Measurements from ENCODE around the gene RAB11FIP2. TPM values are rescaled to one million over a fixed set of nuclear protein-coding genes. Genes with fewer than 3 reads are reported as not detected.

RAB11FIP2 gene
- total and polyA plus RNA-seq, 2 donors, result 6.4 to 17.7 TPM

- H3K4me1 ChIP-seq (ENCODE audit: control insufficient read depth in 2 of 2, insufficient read depth in 2 of 2, low read length in 2 of 2), result no peaks in the 10 kb centered on the region
- no peak for DNase-seq (ENCODE audit: low read depth in 6 of 9, low spot score in 9 of 9)
- H3K4me3 ChIP-seq (ENCODE audit: low read length in 2 of 2), result no peak overlapping the region
- WGBS, result 93% methylated on average over 4 of the region's 4 CpGs
- no peaks in the 10 kb centered on the region for H3K36me3 ChIP-seq (ENCODE audit: control insufficient read depth in 2 of 2, insufficient read depth in 2 of 2, low read length in 1 of 2)
- no peaks in the 10 kb centered on the region for H3K27me3 ChIP-seq (ENCODE audit: control insufficient read depth in 2 of 2, insufficient read depth in 1 of 2, low read length in 1 of 2)
- H3K27ac ChIP-seq (ENCODE audit: low read depth in 1 of 2, low read length in 1 of 2), result no peak overlapping the region
- no peaks in the 10 kb centered on the region for H3K9me3 ChIP-seq (ENCODE audit: control insufficient read depth in 2 of 2, insufficient read depth in 1 of 2, low read length in 1 of 2)
Observed at GRCh38 chr10:117980755-117981702, 65.7 kb downstream of the RAB11FIP2 start.

- Histone ChIP-seq H3K27me3 (ENCODE audit: control insufficient read depth in 2 of 2, insufficient read depth in 1 of 2, low read length in 1 of 2) (no peaks in the 10 kb centered on the region), H3K36me3 (ENCODE audit: control insufficient read depth in 2 of 2, insufficient read depth in 2 of 2, low read length in 1 of 2) (no peaks in the 10 kb centered on the region), H3K4me3 (ENCODE audit: low read length in 2 of 2) (no peak overlapping the region), H3K27ac (ENCODE audit: low read depth in 1 of 2, low read length in 1 of 2) (no peak overlapping the region), H3K9me3 (ENCODE audit: control insufficient read depth in 2 of 2, insufficient read depth in 1 of 2, low read length in 1 of 2) (no peaks in the 10 kb centered on the region), H3K4me1 (ENCODE audit: control insufficient read depth in 2 of 2, insufficient read depth in 2 of 2, low read length in 2 of 2) (no peaks in the 10 kb centered on the region)
- DNase-seq (ENCODE audit: low read depth in 6 of 9, low spot score in 9 of 9), result no peak
- 92% methylated on average over 2 of the region's 2 CpGs for WGBS
Observed at GRCh38 chr10:117980216-117980615, 66.5 kb downstream of the RAB11FIP2 start.

- H3K4me1 ChIP-seq (ENCODE audit: control insufficient read depth in 2 of 2, insufficient read depth in 2 of 2, low read length in 2 of 2), result no peaks in the 10 kb centered on the region
- H3K36me3 ChIP-seq (ENCODE audit: control insufficient read depth in 2 of 2, insufficient read depth in 2 of 2, low read length in 1 of 2), result no peaks in the 10 kb centered on the region
- 96% methylated on average over 5 of the region's 5 CpGs for WGBS
- no peaks in the 10 kb centered on the region for H3K27me3 ChIP-seq (ENCODE audit: control insufficient read depth in 2 of 2, insufficient read depth in 1 of 2, low read length in 1 of 2)
- no peak overlapping the region for H3K4me3 ChIP-seq (ENCODE audit: low read length in 2 of 2)
- DNase-seq (ENCODE audit: low read depth in 6 of 9, low spot score in 9 of 9), result no peak
- H3K9me3 ChIP-seq (ENCODE audit: control insufficient read depth in 2 of 2, insufficient read depth in 1 of 2, low read length in 1 of 2), result no peaks in the 10 kb centered on the region
- no peak overlapping the region for H3K27ac ChIP-seq (ENCODE audit: low read depth in 1 of 2, low read length in 1 of 2)
Observed at GRCh38 chr10:117972168-117972837, 74.4 kb downstream of the RAB11FIP2 start.

GRCh38 chr10:117970962-117971361 lies 75.8 kb downstream of the RAB11FIP2 start:
- no peak for DNase-seq (ENCODE audit: low read depth in 6 of 9, low spot score in 9 of 9)
- Histone ChIP-seq H3K4me1 (ENCODE audit: control insufficient read depth in 2 of 2, insufficient read depth in 2 of 2, low read length in 2 of 2) (no peaks in the 10 kb centered on the region), H3K4me3 (ENCODE audit: low read length in 2 of 2) (no peak overlapping the region), H3K9me3 (ENCODE audit: control insufficient read depth in 2 of 2, insufficient read depth in 1 of 2, low read length in 1 of 2) (no peaks in the 10 kb centered on the region), H3K36me3 (ENCODE audit: control insufficient read depth in 2 of 2, insufficient read depth in 2 of 2, low read length in 1 of 2) (no peaks in the 10 kb centered on the region), H3K27me3 (ENCODE audit: control insufficient read depth in 2 of 2, insufficient read depth in 1 of 2, low read length in 1 of 2) (no peaks in the 10 kb centered on the region), H3K27ac (ENCODE audit: low read depth in 1 of 2, low read length in 1 of 2) (no peak overlapping the region)
- 96% methylated on average over 2 of the region's 2 CpGs for WGBS

- no peak for DNase-seq (ENCODE audit: low read depth in 6 of 9, low spot score in 9 of 9)
- H3K27ac ChIP-seq (ENCODE audit: low read depth in 1 of 2, low read length in 1 of 2), result no peak overlapping the region
- WGBS, result 96% methylated on average over 1 of the region's 1 CpG
Observed at GRCh38 chr10:117969592-117969991, 77.1 kb downstream of the RAB11FIP2 start.

GRCh38 chr10:117968354-117969182 lies 78.2 kb downstream of the RAB11FIP2 start:
- DNase-seq (ENCODE audit: low read depth in 6 of 9, low spot score in 9 of 9), result no peak
- Histone ChIP-seq H3K36me3 (ENCODE audit: control insufficient read depth in 2 of 2, insufficient read depth in 2 of 2, low read length in 1 of 2) (no peaks in the 10 kb centered on the region), H3K4me1 (ENCODE audit: control insufficient read depth in 2 of 2, insufficient read depth in 2 of 2, low read length in 2 of 2) (no peaks in the 10 kb centered on the region), H3K4me3 (ENCODE audit: low read length in 2 of 2) (no peak overlapping the region), H3K27ac (ENCODE audit: low read depth in 1 of 2, low read length in 1 of 2) (no peak overlapping the region), H3K27me3 (ENCODE audit: control insufficient read depth in 2 of 2, insufficient read depth in 1 of 2, low read length in 1 of 2) (no peaks in the 10 kb centered on the region), H3K9me3 (ENCODE audit: control insufficient read depth in 2 of 2, insufficient read depth in 1 of 2, low read length in 1 of 2) (no peaks in the 10 kb centered on the region)
- 74% methylated on average over 10 of the region's 10 CpGs for WGBS

More at GRCh38 chr10:117969592-117969991, 77.1 kb downstream of the RAB11FIP2 start:
- Histone ChIP-seq H3K4me1 (ENCODE audit: control insufficient read depth in 2 of 2, insufficient read depth in 2 of 2, low read length in 2 of 2) (no peaks in the 10 kb centered on the region), H3K4me3 (ENCODE audit: low read length in 2 of 2) (no peak overlapping the region), H3K27me3 (ENCODE audit: control insufficient read depth in 2 of 2, insufficient read depth in 1 of 2, low read length in 1 of 2) (no peaks in the 10 kb centered on the region), H3K9me3 (ENCODE audit: control insufficient read depth in 2 of 2, insufficient read depth in 1 of 2, low read length in 1 of 2) (no peaks in the 10 kb centered on the region), H3K36me3 (ENCODE audit: control insufficient read depth in 2 of 2, insufficient read depth in 2 of 2, low read length in 1 of 2) (no peaks in the 10 kb centered on the region)

- DNase-seq (ENCODE audit: low read depth in 6 of 9, low spot score in 9 of 9), result no peak
Observed at GRCh38 chr10:117967149-117967650, 79.5 kb downstream of the RAB11FIP2 start.

GRCh38 chr10:117965984-117966383 lies 80.8 kb downstream of the RAB11FIP2 start:
- Histone ChIP-seq H3K27me3 (ENCODE audit: control insufficient read depth in 2 of 2, insufficient read depth in 1 of 2, low read length in 1 of 2) (peaks cover 0 to 2% of the 10 kb centered on the region in 2 donors), H3K4me3 (ENCODE audit: low read length in 2 of 2) (no peak overlapping the region), H3K9me3 (ENCODE audit: control insufficient read depth in 2 of 2, insufficient read depth in 1 of 2, low read length in 1 of 2) (no peaks in the 10 kb centered on the region), H3K36me3 (ENCODE audit: control insufficient read depth in 2 of 2, insufficient read depth in 2 of 2, low read length in 1 of 2) (no peaks in the 10 kb centered on the region), H3K27ac (ENCODE audit: low read depth in 1 of 2, low read length in 1 of 2) (no peak overlapping the region), H3K4me1 (ENCODE audit: control insufficient read depth in 2 of 2, insufficient read depth in 2 of 2, low read length in 2 of 2) (no peaks in the 10 kb centered on the region)
- no peak for DNase-seq (ENCODE audit: low read depth in 6 of 9, low spot score in 9 of 9)
- 62% methylated on average over 2 of the region's 2 CpGs for WGBS

More at GRCh38 chr10:117967149-117967650, 79.5 kb downstream of the RAB11FIP2 start:
- H3K4me1 ChIP-seq (ENCODE audit: control insufficient read depth in 2 of 2, insufficient read depth in 2 of 2, low read length in 2 of 2), result no peaks in the 10 kb centered on the region
- H3K9me3 ChIP-seq (ENCODE audit: control insufficient read depth in 2 of 2, insufficient read depth in 1 of 2, low read length in 1 of 2), result no peaks in the 10 kb centered on the region
- H3K27me3 ChIP-seq (ENCODE audit: control insufficient read depth in 2 of 2, insufficient read depth in 1 of 2, low read length in 1 of 2), result no peaks in the 10 kb centered on the region
- no peak overlapping the region for H3K4me3 ChIP-seq (ENCODE audit: low read length in 2 of 2)
- WGBS, result 94% methylated on average over 7 of the region's 7 CpGs
- H3K27ac ChIP-seq (ENCODE audit: low read depth in 1 of 2, low read length in 1 of 2), result no peak overlapping the region
- H3K36me3 ChIP-seq (ENCODE audit: control insufficient read depth in 2 of 2, insufficient read depth in 2 of 2, low read length in 1 of 2), result no peaks in the 10 kb centered on the region

All from thymus (tissue), 11 donors.